HL-60/S4 treated with retinoic acid at 250 ng/mL for 4 days and 3 days (cell line): Measurements from ENCODE around the gene EPHA4.

ENCODE experiments used
- in situ Hi-C: fragments of 300-500 bp; cut with MboI; formaldehyde crosslinking; loops from 2 replicates; pipeline ENCODE4 v1.7.0; 2022; ENCODE audit warnings: low sequenced_read_pairs

The EPHA4 gene

GRCh38 chr2:221372159-221372884, 199.8 kb downstream of the EPHA4 start:
- in situ Hi-C loops: no loop called here

GRCh38 chr2:221371347-221371746, 200.8 kb downstream of the EPHA4 start:
- in situ Hi-C loops: no loop called here

- in situ Hi-C loops: no loop called here
Observed at GRCh38 chr2:221370857-221371211, 201.3 kb downstream of the EPHA4 start.

- in situ Hi-C loops: no loop called here
Observed at GRCh38 chr2:221370076-221370856, 201.8 kb downstream of the EPHA4 start.
